Parathyroid adenoma (tissue), 2 donors: Measurements from ENCODE around the gene RPL22.

Source experiments
- H2AFZ ChIP-seq: fragments of 300-600 bp; sonication (generic); one replicate; pipeline ENCODE4 v1.7.0; 2017; ENCODE audit warnings: antibody characterized with exemption, mild to moderate bottlenecking
- H3K27ac ChIP-seq: fragments of 300-600 bp; sonication (generic); one replicate; pipeline ENCODE4 v1.7.0; 2017
- H3K27me3 ChIP-seq: fragments of 300-600 bp; sonication (generic); one replicate; pipeline ENCODE4 v1.7.0; 2017; ENCODE audit warnings: low read length; ENCODE audit not compliant: control insufficient read depth, insufficient read depth
- H3K36me3 ChIP-seq: fragments of 300-600 bp; sonication (generic); one replicate; pipeline ENCODE4 v1.7.0; 2017; ENCODE audit warnings: low read length; ENCODE audit not compliant: control insufficient read depth, insufficient read depth
- H3K4me1 ChIP-seq: fragments of 300-600 bp; sonication (generic); one replicate; pipeline ENCODE4 v1.7.0; 2017; ENCODE audit warnings: control low read depth
- H3K4me2 ChIP-seq: fragments of 300-600 bp; sonication (generic); one replicate; pipeline ENCODE4 v1.7.0; 2017; ENCODE audit warnings: low read length
- H3K4me3 ChIP-seq: fragments of 300-600 bp; sonication (generic); one replicate; pipeline ENCODE4 v1.7.0; 2017; ENCODE audit warnings: low read depth, low read length
- H3K79me2 ChIP-seq: fragments of 300-600 bp; sonication (generic); one replicate; pipeline ENCODE4 v1.7.0; 2017; ENCODE audit warnings: control low read depth
- H3K9ac ChIP-seq: fragments of 300-600 bp; sonication (generic); one replicate; pipeline ENCODE4 v1.7.0; 2017; ENCODE audit warnings: mild to moderate bottlenecking
- H3K9me3 ChIP-seq: fragments of 300-600 bp; sonication (generic); one replicate; pipeline ENCODE4 v1.7.0; 2017; ENCODE audit warnings: low read length; ENCODE audit not compliant: control insufficient read depth
- TF ChIP-seq, protein P1 (sequence below): fragments of 300-600 bp; sonication (generic); IDR thresholded peaks from one replicate; pipeline ENCODE4 v1.7.0; 2017; ENCODE audit warnings: antibody characterized with exemption, mild to moderate bottlenecking
- donor health status: primary hyperparathyroidism.

The RPL22 gene

DNA sequence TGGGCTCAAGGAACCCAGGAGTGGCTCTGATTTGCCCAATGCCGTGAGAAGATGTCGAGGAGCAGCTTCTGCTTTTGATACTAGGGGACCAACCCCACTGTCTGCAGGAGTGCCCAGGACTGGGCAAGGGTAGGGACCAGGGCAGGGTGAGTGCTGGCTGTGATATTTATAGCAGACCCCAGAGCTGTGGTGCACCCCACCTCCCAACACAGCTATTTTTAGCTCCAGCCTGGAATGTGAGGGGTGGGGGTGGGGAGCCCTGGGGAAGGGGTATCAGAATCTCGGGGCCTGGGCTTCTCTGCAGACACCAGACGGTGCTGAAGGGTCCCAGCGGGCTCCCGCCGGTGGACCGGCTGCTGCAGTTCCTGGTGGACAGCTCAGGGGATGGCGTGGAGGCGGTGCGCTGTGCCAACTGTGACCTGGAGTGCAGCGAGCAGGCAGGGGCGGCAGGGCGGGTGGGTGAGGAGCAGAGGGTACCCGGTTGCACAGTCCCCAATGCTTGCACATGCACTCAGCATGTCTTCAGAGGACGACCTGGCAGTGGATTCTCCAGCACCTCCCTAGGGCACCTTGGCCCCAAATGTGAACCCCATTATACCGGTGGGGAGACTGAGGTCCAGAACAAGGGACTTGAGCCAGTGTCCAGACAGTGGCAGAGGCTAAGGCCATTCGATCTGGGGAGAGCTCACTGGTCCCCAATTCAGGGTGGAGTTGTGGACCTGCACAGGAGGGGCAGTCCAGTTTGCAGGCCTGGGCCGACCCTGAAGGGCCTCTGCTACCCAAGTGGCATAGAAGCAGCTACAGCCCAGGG is 7.9 kb upstream of the RPL22 start:
- TF ChIP-seq, protein P1, sequence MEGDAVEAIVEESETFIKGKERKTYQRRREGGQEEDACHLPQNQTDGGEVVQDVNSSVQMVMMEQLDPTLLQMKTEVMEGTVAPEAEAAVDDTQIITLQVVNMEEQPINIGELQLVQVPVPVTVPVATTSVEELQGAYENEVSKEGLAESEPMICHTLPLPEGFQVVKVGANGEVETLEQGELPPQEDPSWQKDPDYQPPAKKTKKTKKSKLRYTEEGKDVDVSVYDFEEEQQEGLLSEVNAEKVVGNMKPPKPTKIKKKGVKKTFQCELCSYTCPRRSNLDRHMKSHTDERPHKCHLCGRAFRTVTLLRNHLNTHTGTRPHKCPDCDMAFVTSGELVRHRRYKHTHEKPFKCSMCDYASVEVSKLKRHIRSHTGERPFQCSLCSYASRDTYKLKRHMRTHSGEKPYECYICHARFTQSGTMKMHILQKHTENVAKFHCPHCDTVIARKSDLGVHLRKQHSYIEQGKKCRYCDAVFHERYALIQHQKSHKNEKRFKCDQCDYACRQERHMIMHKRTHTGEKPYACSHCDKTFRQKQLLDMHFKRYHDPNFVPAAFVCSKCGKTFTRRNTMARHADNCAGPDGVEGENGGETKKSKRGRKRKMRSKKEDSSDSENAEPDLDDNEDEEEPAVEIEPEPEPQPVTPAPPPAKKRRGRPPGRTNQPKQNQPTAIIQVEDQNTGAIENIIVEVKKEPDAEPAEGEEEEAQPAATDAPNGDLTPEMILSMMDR = no peak

DNA sequence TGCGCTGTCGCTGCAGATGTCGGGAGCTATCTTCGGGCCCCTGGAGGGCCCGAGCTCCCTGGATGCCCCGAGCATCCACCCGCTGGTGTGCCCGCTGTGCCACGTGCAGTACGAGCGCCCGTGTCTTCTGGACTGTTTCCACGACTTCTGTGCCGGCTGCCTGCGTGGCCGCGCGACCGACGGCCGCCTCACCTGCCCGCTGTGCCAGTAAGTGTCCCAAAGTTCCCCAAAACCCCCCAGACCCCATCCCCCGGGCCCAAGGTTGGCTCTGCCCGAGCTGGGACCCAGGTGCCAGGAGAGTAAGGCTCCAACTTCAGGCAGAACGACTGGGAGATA is 7.1 kb upstream of the RPL22 start:
- peaks cover 3% of the 10 kb centered on the region for H3K4me1 ChIP-seq

More for the DNA sequence above, 7.9 kb upstream of the RPL22 start:
- H3K4me1 ChIP-seq = peaks cover 3% of the 10 kb centered on the region
- no peak overlapping the region for H2AFZ ChIP-seq
- no peaks in the 10 kb centered on the region for H3K79me2 ChIP-seq
- H3K27ac ChIP-seq = no peak overlapping the region
- no peak overlapping the region for H3K9ac ChIP-seq
- H3K4me2 ChIP-seq = peak overlapping the region; percentile 93
- H3K36me3 ChIP-seq = no peaks in the 10 kb centered on the region
- H3K4me3 ChIP-seq = peak overlapping the region; percentile 61
- no peaks in the 10 kb centered on the region for H3K9me3 ChIP-seq
- no peaks in the 10 kb centered on the region for H3K27me3 ChIP-seq

DNA sequence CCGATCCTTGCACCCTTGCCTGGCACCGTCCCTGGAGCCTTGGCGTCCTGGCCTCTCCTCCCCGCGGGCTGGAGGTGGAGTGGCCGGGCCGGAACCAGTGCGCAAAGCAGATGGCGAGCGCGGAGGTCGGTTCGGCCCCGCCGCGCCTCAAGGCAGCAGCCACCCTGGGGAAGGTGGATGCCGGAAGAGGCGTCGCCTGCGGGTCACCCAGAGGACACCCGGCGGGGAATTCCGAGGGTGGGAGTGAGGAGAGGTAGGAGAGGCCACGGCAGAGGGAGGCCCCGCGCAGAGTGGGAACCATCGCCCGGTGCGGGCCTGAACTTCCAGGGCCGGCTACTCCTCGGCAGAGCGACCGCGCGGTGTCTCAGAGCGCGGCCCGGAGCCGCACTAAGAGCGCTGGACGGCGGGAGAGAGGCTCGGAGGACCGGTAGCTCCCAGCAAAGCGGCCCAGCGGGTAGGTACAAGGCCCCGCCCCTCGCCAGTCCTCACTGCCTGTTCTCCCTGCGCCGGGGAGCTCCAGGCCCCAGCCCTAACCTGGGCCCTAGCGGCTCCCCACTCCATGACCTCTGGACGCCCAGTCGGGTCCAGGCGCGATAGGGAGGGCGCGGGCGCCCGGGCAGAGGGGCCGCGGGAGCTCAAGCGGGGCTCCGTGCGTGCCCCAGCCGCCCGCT is 6.6 kb upstream of the RPL22 start, which contains the start of gene RNF207:
Gene RNF207 (plus strand): TSS at position 271 of the 671 bp plus-strand sequence. CDS start 417 bp downstream, outside the sequence.
- peaks cover 3% of the 10 kb centered on the region for H3K4me1 ChIP-seq
- H3K27me3 ChIP-seq = no peaks in the 10 kb centered on the region
- peak within 1 kb of the TSS; percentile 89 for H2AFZ ChIP-seq
- peak within 1 kb of the TSS; percentile 84 for H3K27ac ChIP-seq
- peak within 1 kb of the TSS; percentile 93 for H3K4me2 ChIP-seq
- peak within 1 kb of the TSS; percentile 5 for H3K9ac ChIP-seq
- H3K4me3 ChIP-seq = peak within 1 kb of the TSS; percentile 61
- H3K36me3 ChIP-seq = no peaks in the 10 kb centered on the region
- no peaks in the 10 kb centered on the region for H3K9me3 ChIP-seq
- TF ChIP-seq, protein P1 = no peak
- H3K79me2 ChIP-seq = no peaks in the 10 kb centered on the region

More for the DNA sequence above, 7.1 kb upstream of the RPL22 start:
- TF ChIP-seq, protein P1 = no peak
- peak overlapping the region; percentile 5 for H3K9ac ChIP-seq
- H3K4me2 ChIP-seq = peak overlapping the region; percentile 93
- no peaks in the 10 kb centered on the region for H3K9me3 ChIP-seq
- H3K27ac ChIP-seq = peak overlapping the region; percentile 84
- no peaks in the 10 kb centered on the region for H3K36me3 ChIP-seq
- H3K4me3 ChIP-seq = peak overlapping the region; percentile 61
- H3K27me3 ChIP-seq = no peaks in the 10 kb centered on the region
- peak overlapping the region; percentile 89 for H2AFZ ChIP-seq
- H3K79me2 ChIP-seq = no peaks in the 10 kb centered on the region

DNA sequence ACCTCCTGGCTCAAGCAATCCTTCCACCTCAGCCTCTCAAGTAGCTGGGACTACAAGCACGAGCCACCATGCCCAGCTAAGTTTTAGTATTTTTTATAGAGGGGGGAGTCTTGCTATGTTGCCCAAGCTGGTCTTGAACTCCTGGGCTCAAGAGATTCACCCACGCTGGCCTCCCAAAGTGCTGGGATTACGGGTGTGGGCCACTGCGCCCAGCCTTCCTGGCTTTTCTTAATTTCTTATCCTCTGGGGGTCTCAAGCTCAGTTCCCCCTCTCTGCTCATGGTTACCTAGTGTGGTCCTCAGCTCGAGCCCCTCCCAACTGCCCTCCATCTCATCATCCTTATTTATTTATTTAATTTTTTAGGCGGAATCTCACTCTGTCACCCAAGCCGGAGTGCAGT is 2.9 kb upstream of the RPL22 start:
- Histone ChIP-seq H3K36me3 (no peaks in the 10 kb centered on the region), H3K27me3 (no peaks in the 10 kb centered on the region), H3K4me2 (no peak overlapping the region), H2AFZ (no peak overlapping the region), H3K9ac (no peak overlapping the region), H3K4me1 (peaks cover 3% of the 10 kb centered on the region), H3K79me2 (peaks cover 18% of the 10 kb centered on the region), H3K4me3 (no peak overlapping the region), H3K27ac (no peak overlapping the region), H3K9me3 (no peaks in the 10 kb centered on the region)
- TF ChIP-seq, protein P1 = no peak
